NCI-H2196 (cell line): Measurements from ENCODE around the gene ANKIB1.
A peak's percentile ranks its signal among the peaks of the same experiment; 100 is the strongest.

Experiments used
- DNase-seq: peaks from one replicate; lab custom pipeline; 2025; ENCODE audit not compliant: unreplicated experiment; lab: John Stamatoyannopoulos, UW

The ANKIB1 gene

DNA sequence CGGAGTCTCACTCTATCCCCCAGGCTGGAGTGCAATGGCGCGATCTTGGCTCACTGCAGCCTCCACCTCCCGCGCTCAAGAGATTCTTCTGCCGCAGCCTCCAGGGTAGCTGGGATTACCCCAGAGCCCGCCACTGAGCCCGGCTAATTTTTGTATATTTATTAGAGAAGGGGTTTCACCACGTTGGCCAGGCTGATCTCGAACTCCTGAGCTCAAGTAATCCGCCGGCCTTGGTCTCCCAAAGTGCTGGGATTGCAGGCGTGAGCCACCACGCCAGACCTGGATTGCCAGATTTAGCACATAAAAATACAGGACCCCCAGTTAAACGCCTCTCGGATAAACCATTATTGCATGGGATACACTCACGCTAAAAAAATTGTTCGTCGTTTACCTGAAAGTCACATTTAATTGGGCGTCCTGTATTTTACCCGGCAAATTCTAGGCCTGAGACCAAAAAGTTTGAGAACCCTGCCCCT is 201.1 kb downstream of the ANKIB1 start:
- no peak for DNase-seq

DNA sequence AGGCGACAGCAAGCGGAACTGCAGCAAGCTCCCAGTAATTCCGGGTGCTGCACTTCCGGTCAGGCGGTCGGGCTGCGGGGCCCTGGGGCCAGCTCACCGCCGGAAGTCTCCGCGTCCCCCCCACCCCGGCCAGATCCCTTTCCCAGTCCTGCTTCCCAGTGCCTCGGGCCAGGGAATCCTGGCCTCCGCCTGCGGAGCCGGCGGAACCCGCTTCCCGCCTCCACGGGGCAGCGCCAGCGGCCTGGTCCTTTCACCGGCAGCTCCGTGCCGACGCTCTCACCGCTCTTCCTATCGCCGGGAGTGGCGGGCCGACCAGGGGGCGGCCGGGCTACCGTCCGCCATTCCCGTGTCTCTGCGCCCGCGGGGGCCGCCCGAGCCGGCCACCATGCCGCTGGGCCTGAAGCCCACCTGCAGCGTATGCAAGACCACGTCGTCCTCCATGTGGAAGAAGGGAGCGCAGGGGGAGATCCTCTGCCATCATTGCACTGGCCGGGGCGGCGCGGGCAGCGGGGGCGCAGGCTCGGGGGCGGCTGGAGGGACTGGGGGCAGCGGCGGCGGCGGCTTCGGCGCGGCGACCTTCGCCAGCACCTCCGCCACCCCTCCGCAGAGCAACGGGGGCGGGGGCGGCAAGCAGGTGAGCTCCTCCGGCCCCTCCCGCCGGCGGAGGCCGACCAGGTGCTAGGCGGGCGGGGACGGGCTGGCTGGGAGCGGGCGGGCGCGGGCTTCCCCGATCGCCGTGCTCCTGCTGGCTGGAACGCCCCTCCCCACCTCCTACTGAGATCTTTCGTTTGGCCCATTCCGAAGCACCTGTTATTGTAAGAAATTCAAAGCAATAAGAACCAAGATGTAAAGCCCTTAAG is 201.8 kb downstream of the ANKIB1 start, which contains the start of gene GATAD1:
Gene GATAD1, plus strand, starts transcription at position 138 of the 860 bp plus-strand sequence. Its CDS starts 248 bp downstream, at position 386.
- peak; percentile 97 for DNase-seq

DNA sequence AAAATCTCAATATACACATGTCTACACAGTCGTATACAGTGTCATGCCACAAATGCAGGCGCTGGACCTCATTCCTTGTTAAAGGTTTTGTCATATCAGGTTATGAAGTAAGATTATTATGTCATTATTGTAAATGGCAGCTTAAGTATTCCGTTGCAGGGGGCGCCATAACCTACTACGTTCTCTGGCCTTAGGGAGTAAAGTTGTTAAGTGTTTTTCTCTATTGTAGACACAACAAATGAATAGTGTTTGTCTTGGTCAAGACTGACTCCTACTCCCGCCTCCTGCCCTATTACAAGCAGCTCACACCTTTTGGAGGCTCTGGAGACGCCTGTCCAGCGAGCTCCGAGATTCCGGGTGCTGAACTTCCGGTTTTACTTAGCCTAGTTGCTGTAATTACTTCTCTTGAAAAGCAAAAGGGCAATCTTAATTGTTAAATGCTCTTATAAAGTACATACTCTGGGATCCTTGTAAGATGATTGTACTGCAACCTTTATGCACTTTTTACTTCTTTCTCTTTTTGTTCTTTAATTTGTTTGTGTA is 202.5 kb downstream of the ANKIB1 start:
- peak; percentile 73 for DNase-seq
